SH-SY5Y (cell line): ENCODE data around the gene CD22.

ENCODE experiments used
- GATA2 ChIP-seq: IDR thresholded peaks from 2 replicates; pipeline ENCODE4 v1.6.1; 2011; ENCODE audit warnings: mild to moderate bottlenecking, low read depth, low read length
- GATA3 ChIP-seq: IDR thresholded peaks from 2 replicates; pipeline ENCODE4 v1.6.1; 2011; ENCODE audit warnings: low read depth, mild to moderate bottlenecking, low read length, moderate library complexity

The CD22 gene

DNA sequence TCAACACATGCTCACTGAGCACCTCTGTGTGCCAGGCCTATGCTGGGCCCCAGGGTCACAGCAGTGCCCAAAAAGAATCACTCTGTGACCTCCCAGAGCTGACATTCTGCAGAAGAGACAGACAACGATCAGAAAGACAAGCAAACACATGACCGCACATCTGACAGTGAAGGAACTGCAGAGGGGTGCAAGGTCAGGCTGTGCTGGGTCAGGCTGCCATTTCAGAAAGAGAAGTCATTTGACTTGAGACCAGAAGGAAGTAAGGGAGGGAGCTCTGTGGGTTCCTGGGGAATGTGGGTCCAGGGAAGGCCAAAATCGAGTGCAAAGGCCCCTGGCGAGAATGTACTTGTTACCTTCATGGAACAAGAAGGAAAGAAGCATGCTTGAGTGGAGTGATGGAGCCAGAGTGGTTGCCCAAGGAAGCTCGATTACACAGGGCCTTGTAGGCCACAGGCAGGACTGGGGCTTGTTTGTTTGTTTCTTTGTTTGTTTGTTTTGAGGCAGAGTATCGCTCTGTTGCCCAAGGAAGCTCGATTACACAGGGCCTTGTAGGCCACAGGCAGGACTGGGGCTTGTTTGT is 11.4 kb upstream of the CD22 start:
- no peak for TF ChIP-seq GATA3
- no peak for TF ChIP-seq GATA2

DNA sequence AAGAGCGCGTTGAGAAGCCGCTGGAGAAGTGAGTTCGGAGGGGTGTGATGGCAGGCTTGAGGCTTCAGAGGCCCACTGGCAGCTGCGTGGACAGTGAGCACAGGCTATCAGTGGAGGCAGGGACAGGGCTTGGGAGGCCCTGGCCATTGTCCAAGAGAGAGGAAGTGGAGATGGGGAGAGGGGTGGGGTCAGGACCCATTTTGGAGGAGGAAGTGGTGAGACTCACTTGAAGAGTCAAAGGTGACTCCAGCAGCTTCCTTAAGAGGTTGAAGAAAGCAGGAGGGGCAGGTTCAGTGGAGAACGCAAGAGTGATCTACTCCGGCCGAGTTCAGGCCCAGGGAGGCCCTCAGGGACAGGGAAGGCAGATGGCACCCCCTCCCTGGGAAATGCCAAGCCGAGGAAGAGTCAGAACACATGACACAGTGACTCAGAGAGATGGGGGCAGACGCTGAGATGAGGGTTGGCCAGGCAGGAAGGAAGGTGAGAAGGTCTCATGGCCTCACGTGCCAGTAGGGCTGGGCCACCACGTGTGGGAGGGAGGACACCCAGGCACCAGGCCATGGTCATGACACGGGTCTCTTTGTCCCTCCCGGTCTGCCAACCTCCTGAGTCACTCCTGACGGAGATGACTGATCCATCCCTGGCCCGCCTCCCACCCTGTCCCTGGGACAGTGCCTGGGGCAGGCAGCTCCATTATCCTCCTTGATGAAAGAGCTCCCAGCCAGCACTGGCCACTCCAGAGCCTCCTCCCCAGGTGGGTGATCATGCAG is 10.1 kb upstream of the CD22 start:
- TF ChIP-seq GATA2 = no peak
- TF ChIP-seq GATA3 = no peak

DNA sequence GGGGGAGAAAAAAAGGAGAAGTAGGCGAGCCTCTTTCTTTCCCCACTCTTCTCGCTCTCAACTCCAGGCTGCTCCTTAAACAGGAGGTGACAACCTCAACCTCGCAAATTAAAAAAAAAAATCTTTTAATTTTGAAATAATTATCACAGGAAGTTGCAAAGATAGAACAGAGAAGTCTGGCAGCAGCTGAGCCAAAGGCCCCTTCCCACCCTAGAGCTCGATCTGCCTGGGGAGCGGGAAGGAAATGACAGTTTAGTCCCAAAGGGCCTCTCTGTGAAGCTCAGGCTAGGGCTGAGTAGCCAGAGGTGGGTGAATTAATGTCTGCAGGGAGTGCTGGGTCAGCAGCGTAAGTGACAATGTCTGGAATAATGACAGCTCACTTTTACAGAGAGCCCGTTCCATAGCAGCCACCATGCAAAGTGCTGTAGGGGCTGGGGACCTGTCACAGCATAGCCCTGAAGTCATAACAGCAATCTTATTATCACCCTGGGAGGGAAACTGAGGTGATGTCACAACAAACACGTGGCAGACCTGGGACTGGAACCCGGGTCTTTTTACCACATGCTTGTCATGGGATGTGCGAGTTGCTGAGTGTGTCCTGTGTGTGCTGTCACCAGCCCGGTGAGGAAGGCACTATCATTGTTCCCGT is 8.8 kb upstream of the CD22 start:
- TF ChIP-seq GATA3 = no peak
- TF ChIP-seq GATA2 = no peak

DNA sequence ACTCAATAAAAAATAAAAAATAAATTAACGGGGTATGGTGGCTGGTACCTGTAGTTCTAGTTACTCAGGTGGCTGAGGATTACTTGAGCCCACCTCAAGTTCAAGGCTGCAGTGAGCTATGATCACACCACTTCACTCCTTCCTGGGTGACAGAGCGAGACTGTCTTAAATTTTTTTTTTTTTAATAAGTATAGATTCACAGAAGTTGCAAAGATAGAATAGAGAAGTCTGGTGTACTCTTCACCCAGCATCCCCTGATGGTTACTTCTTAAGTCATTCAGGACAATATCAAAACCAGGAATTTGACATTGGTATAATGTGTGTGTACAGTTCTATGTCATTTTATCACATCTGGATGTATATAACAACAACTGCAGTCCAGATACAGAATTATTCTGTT is 7.7 kb upstream of the CD22 start:
- TF ChIP-seq GATA2 (no peak), GATA3 (no peak)

DNA sequence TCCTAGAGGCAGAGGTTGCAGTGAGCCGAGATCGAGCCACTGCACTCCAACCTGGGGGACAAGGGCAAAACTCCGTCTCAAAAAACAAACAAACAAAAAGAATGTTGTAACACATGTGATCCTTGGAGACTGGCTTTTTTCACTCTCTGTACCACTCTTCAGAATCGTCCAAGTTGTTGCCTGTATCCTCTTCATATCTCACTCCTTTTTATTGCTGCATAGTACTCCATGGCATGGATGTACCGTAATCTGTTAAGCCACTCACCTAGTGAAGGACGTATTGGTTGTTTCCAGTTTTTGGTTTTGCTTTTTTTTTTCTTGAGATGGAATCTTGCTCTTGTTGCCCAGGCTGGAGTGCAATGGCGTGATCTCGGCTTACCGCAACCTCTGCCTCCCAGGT is 7.0 kb upstream of the CD22 start:
- TF ChIP-seq GATA2 = no peak
- TF ChIP-seq GATA3 = no peak

DNA sequence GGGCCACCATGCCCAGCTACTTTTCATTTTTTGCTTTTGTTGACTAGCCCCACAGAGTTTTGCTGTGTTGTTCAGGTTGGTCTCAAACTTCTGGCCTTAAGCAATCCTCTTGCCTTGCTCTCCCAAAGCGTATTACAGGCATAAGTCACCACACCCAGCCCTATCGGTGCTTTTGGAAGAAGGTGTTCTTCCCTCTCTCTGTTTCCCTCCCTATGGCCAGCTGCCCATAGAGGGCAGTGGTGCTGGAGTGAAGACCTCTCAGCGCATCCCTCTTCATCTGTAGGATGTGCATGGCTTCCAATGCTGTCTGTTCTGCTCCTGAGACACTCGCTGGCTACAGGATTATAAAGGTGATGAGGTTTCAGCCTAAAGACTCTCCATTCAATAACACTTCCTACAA is 1.3 kb upstream of the CD22 start:
- TF ChIP-seq GATA2 (no peak), GATA3 (no peak)

DNA sequence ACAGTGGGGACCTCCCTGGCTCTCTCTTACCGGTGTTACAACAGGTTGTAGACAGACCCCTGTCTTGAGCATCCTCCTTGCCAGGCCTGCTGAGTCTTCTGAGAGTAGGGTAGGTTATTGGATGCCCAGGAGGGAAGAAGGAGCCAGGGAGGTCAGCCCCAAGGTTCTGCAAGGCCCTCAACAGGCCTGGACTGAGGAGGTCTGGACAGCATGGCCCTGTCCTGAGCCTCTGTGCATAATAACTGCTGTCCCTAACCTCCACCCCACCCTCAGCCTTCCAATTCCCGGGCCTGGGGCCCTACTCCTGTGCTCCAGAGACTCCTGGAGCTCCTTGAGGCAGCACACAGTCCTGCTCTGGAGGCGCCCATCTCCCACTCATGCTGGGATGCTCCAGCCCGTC is 336 bp downstream of the CD22 start:
- TF ChIP-seq GATA2 = no peak
- TF ChIP-seq GATA3 = no peak

DNA sequence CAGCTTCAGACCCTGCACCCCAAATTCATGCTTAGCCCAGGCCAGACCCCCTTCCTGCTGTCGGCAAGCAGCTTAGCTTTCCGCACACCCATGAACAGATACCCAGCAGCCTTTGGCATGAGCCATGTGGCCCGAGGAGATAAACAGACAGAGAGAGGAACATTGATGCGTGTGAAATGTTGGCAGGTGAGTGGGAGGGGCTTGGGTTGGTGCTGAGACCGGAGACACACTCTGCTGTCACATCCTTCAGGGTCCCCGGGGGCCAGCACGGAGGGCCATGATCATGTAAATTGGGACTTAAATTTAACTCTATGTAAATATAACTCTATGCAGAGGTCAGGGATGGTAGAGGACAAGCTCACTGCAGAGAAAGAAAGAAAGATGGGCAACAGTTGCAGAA is 1.5 kb downstream of the CD22 start:
- TF ChIP-seq GATA2 (no peak), GATA3 (no peak)

DNA sequence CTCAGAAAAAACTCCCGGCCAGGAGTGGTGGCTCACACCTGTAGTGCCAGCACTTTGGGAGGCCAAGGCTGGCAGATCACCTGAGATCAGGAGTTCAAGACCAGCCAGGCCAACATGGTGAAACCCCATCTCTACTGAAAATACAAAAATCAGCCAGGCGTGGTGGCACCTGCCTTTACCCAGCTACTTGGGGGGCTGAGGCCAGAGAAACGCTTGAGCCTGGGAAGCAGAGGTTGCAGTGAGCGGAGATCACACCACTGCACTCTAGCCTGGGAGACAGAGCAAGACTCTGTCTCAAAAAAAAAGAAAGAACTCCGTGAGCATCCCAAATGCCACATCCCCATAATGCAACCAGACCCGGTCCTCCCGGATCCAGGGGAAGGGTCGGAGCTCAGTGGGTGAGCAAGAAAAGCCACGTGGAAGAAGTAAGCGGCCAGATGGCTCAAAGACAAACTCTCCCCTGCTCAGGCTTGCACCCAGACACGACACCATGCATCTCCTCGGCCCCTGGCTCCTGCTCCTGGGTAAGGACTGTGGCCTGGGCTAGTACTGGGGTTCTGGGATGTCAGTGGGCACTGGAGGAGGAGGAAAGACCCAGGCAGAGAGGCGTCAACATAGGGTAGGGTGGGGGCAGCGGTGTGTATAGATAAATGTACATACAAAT is 2.7 kb downstream of the CD22 start:
- TF ChIP-seq GATA2 = no peak
- TF ChIP-seq GATA3 = no peak

DNA sequence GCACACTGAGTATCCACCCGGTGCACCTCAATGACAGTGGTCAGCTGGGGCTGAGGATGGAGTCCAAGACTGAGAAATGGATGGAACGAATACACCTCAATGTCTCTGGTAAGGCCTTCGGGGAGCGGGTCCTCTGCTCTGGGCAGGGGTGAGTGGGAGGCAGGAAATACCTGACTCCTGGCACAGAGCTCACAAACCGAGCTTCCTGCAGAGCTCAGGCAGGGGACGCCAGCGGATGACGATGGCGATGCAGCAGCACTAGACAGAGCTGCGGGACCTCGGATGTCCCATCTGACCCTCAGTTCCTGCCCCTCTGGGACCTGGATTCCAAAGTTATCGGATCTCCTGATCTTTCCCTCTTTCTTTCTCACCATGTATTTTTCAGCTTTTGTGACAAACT is 3.8 kb downstream of the CD22 start:
- TF ChIP-seq GATA2 (no peak), GATA3 (no peak)

DNA sequence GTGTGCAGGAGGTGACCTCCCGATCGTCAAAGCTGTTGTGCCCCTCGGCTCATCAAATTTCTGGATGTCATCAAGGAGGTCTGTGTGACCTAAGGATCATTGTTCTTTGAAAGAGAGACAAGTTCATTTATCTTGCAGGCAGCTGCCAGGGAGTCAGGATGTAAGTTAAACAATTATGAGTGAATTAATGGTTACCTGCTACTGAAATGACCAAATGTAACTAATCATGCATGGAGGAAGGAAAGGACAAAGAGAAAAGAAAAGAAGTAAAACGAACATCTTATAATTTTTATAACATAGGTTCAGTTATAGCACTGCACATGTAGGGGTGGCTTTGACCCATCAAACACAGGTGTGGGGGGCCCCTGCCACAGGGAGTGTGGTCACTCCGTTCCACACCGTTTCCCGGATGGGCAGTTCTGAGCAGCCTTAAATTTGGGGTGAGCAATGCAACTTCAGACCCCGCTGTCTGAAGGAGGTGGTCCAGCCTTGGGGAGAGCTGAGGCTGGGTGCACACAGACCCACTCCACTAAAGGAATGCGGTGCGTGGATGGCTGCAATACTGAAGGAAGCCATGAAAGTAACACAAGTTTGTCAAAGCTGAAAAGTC is 5.3 kb downstream of the CD22 start:
- TF ChIP-seq GATA2 = no peak
- no peak for TF ChIP-seq GATA3

DNA sequence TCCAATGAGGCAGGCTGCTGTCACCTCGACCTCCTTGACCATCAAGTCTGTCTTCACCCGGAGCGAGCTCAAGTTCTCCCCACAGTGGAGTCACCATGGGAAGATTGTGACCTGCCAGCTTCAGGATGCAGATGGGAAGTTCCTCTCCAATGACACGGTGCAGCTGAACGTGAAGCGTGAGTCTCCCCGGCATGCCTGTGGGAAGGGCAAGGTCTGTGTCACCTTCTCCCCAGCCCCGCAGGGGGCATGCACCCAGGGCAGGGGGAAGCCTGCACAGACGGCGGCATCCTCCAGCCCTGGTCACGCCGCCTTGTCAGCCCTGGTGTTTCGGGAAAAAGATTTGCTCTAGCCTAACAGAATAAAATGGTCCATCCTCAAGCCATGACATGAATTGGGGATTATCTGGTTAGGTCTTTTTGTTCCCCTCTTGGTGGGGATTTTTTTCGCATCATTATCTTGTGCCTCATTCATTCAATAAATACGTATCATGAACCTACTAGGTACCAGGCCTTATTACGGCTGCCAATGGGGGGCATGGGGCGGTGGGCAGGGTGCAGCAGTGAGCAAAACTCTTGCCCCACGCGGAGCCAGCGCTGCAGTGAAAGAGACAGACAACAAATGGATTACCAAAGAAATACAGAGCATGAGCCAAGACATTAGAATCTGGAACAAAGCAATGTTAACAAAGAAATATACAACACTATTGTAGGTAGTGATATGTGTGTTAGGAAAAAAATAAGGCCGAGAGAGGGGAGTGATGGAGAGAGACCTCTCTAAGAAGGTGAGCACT is 7.4 kb downstream of the CD22 start:
- TF ChIP-seq GATA2 (no peak), GATA3 (no peak)
